ENCODE data around the gene ZBTB40. TPM values are rescaled to one million over a fixed set of nuclear protein-coding genes. Genes with fewer than 3 reads are reported as not detected.

Gene ZBTB40
- total RNA-seq, 1 experiment from 2014 or later, result 19.5 TPM

- TF ChIP-seq ZBTB33 (IDR thresholded peaks at IDR 0.05; ENCODE audit: extremely low read depth, insufficient replicate concordance, low read length), result no peak
These were observed 125.0 kb downstream of the ZBTB40 start (continued) for GRCh38 chr1:22576617-22577016.

- Histone ChIP-seq H3K36me3 (ENCODE audit: control insufficient read depth in 1 of 2, insufficient read depth in 2 of 2, low read length in 2 of 2) (no peaks in the 10 kb centered on the region), H3K9me2 (ENCODE audit: insufficient read depth) (no peaks in the 10 kb centered on the region), H3K27ac (ENCODE audit: low read depth, low read length) (no peak overlapping the region), H3K4me3 (replicated peaks in 1 of 2; ENCODE audit: low read depth in 1 of 2, low read length in 2 of 2) (no peak overlapping the region), H2AFZ (ENCODE audit: low read depth, low read length, poor library complexity, severe bottlenecking) (no peak overlapping the region), H3K4me1 (ENCODE audit: control insufficient read depth in 1 of 2, insufficient read depth in 2 of 2, low read length in 2 of 2) (no peaks in the 10 kb centered on the region), H4K20me1 (ENCODE audit: insufficient read depth) (no peaks in the 10 kb centered on the region), H3K79me2 (ENCODE audit: insufficient read depth, low read length) (no peaks in the 10 kb centered on the region), H3K9ac (ENCODE audit: low read length) (no peak overlapping the region), H3K27me3 (ENCODE audit: insufficient read depth, low read length) (no peaks in the 10 kb centered on the region; the same call in 1 of the 2 replicates), H3K4me2 (ENCODE audit: low read length) (no peak overlapping the region), H3K9me3 (ENCODE audit: control insufficient read depth in 1 of 2, insufficient read depth in 1 of 2, low read depth in 1 of 2, low read length in 2 of 2) (peaks cover 0 to 18% of the 10 kb centered on the region in 2 experiments; a peak in 1 of 4 replicates)
- BruUV-seq (replicated peaks), result no TSS peak
- ATAC-seq, result no peak
- ChIA-PET RAD21 (ENCODE audit: low non-redundant PET in 1 of 2, low total read pairs in 2 of 2, uncharacterized antibody in 2 of 2, unreplicated experiment in 2 of 2) (no interaction called here), CTCF (no interaction called here), POLR2A (no interaction called here)
- DNase-seq (ENCODE audit: low read depth, low spot score), result no peak
- intact Hi-C loops (cut with micrococcal nuclease), result no loop called here
- no peak for TF ChIP-seq RAD21 (IDR thresholded peaks at IDR 0.05; ENCODE audit: low read depth)
- TF ChIP-seq MAX (IDR thresholded peaks at IDR 0.05), result no peak
- TF ChIP-seq EZH2phosphoT487 (IDR thresholded peaks at IDR 0.05; ENCODE audit: borderline replicate concordance), result no peak
- no peak for TF ChIP-seq ZFX (IDR thresholded peaks at IDR 0.05)
- TF ChIP-seq REST (IDR thresholded peaks at IDR 0.05; ENCODE audit: low read depth), result no peak
- no peak for TF ChIP-seq POLR2A (IDR thresholded peaks at IDR 0.05; ENCODE audit: borderline replicate concordance, extremely low read depth, insufficient read depth, insufficient read length)
- no peak for TF ChIP-seq EZH2 (IDR thresholded peaks at IDR 0.05)
- no peak for TF ChIP-seq EGR1 (IDR thresholded peaks at IDR 0.05; ENCODE audit: low read depth)
- TF ChIP-seq, protein P1, sequence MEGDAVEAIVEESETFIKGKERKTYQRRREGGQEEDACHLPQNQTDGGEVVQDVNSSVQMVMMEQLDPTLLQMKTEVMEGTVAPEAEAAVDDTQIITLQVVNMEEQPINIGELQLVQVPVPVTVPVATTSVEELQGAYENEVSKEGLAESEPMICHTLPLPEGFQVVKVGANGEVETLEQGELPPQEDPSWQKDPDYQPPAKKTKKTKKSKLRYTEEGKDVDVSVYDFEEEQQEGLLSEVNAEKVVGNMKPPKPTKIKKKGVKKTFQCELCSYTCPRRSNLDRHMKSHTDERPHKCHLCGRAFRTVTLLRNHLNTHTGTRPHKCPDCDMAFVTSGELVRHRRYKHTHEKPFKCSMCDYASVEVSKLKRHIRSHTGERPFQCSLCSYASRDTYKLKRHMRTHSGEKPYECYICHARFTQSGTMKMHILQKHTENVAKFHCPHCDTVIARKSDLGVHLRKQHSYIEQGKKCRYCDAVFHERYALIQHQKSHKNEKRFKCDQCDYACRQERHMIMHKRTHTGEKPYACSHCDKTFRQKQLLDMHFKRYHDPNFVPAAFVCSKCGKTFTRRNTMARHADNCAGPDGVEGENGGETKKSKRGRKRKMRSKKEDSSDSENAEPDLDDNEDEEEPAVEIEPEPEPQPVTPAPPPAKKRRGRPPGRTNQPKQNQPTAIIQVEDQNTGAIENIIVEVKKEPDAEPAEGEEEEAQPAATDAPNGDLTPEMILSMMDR (IDR thresholded peaks at IDR 0.05 in 2 of 3, conservative IDR thresholded peaks at IDR 0.05 in 1 of 3; ENCODE audit: borderline replicate concordance in 1 of 3, insufficient read depth in 1 of 3, low read depth in 2 of 3, low read length in 2 of 3), result no peak
- TF ChIP-seq CBX3 (IDR thresholded peaks at IDR 0.05; ENCODE audit: low read depth), result no peak
- no peak for TF ChIP-seq ZNF274 (IDR thresholded peaks at IDR 0.05; ENCODE audit: low read depth, low read length)
- TF ChIP-seq ZBTB33 (IDR thresholded peaks at IDR 0.05; ENCODE audit: extremely low read depth, insufficient replicate concordance, low read length), result no peak
- no peak for TF ChIP-seq ATF3 (IDR thresholded peaks at IDR 0.05)
- TF ChIP-seq SP1 (IDR thresholded peaks at IDR 0.05; ENCODE audit: low read depth), result no peak
These were observed 127.2 kb downstream of the ZBTB40 start for GRCh38 chr1:22578732-22579361.

All from HCT116 (cell line).